Thymus (tissue), 11 donors: ENCODE data around the gene PPARD. TPM values are rescaled to one million over a fixed set of nuclear protein-coding genes. Genes with fewer than 3 reads are reported as not detected.
A peak's percentile ranks its signal among the peaks of the same experiment; 100 is the strongest.

Experiments used
- DNase-seq, 9 donors: peaks; one replicate each; pipeline ENCODE4 v3.0.0-alpha.2; 2013; ENCODE audit warnings: low spot score in 9 of 9, low read depth in 6 of 9, missing footprints in 1 of 9
- H3K27ac ChIP-seq, 2 donors: one replicate each; pipeline ENCODE4 v1.5.1; 2013; ENCODE audit warnings: control low read depth in 1 of 2, low read depth in 1 of 2, low read length in 1 of 2, mild to moderate bottlenecking in 1 of 2, moderate library complexity in 1 of 2
- H3K27me3 ChIP-seq, 2 donors: one replicate each; pipeline ENCODE4 v1.5.1; 2013; ENCODE audit warnings: low read length in 1 of 2; ENCODE audit not compliant: control insufficient read depth in 2 of 2, insufficient read depth in 1 of 2
- H3K36me3 ChIP-seq, 2 donors: one replicate each; pipeline ENCODE4 v1.5.1; 2013; ENCODE audit warnings: low read length in 1 of 2, mild to moderate bottlenecking in 1 of 2, moderate library complexity in 1 of 2; ENCODE audit not compliant: control insufficient read depth in 2 of 2, insufficient read depth in 2 of 2
- H3K4me1 ChIP-seq, 2 donors: one replicate each; pipeline ENCODE4 v1.5.1; 2013; ENCODE audit warnings: low read length in 2 of 2; ENCODE audit not compliant: control insufficient read depth in 2 of 2, insufficient read depth in 2 of 2
- H3K4me3 ChIP-seq, 2 donors: one replicate each; pipeline ENCODE4 v1.5.1; 2013; ENCODE audit warnings: low read length in 2 of 2, control low read depth in 1 of 2, mild to moderate bottlenecking in 1 of 2
- H3K9me3 ChIP-seq, 2 donors: one replicate each; pipeline ENCODE4 v1.5.1; 2013; ENCODE audit warnings: low read length in 1 of 2, mild to moderate bottlenecking in 1 of 2; ENCODE audit not compliant: control insufficient read depth in 2 of 2, insufficient read depth in 1 of 2
- WGBS: extraction: QIAGEN DNeasy Blood & Tissue Kit; methylation state at CpG from one replicate; pipeline ENCODE4 v1.1.7; 2013; 5-methylcytosine and 5-hydroxymethylcytosine counted together
- polyA plus RNA-seq: library from polyadenylated mRNA; stranded (reverse); fragments of 200-250 nt; gene quantifications from one replicate; pipeline ENCODE4 v1.2.3, GENCODE V29; 2013
- total RNA-seq: library from RNA; stranded (reverse); fragments of 120-200 nt; gene quantifications from one replicate; pipeline ENCODE4 v1.2.4, GENCODE V29; 2013
- donor health status: healthy.

PPARD gene
- total and polyA plus RNA-seq, 2 donors: 2.3 to 15.8 TPM

- peaks cover 19 to 30% of the 10 kb centered on the region in 2 donors for H3K4me1 ChIP-seq
- peak overlapping the region in 1 of 2 donors; percentile 57 for H3K27ac ChIP-seq
- H3K36me3 ChIP-seq: peaks cover 14 to 27% of the 10 kb centered on the region in 2 donors
- no peaks in the 10 kb centered on the region for H3K9me3 ChIP-seq
- H3K4me3 ChIP-seq: no peak overlapping the region
- no peaks in the 10 kb centered on the region for H3K27me3 ChIP-seq
- WGBS: 64% methylated on average over 5 of the region's 5 CpGs
- DNase-seq: peak in 8 of 9 donors; percentile 45 to 85 (median 56)
Measured at GRCh38 chr6:35419417-35419816, 77.1 kb downstream of the PPARD start.

GRCh38 chr6:35419961-35420360 is 77.6 kb downstream of the PPARD start:
- Histone ChIP-seq H3K9me3 (no peaks in the 10 kb centered on the region), H3K27me3 (no peaks in the 10 kb centered on the region), H3K4me3 (no peak overlapping the region), H3K4me1 (peaks cover 19 to 26% of the 10 kb centered on the region in 2 donors), H3K36me3 (peaks cover 18 to 29% of the 10 kb centered on the region in 2 donors), H3K27ac (peak overlapping the region in 1 of 2 donors; percentile 27)
- 98% methylated on average over 14 of the region's 14 CpGs for WGBS
- DNase-seq: no peak

- H3K27ac ChIP-seq: no peak overlapping the region
- peaks cover 0 to 2% of the 10 kb centered on the region in 2 donors for H3K4me1 ChIP-seq
- peaks cover 0 to 17% of the 10 kb centered on the region in 2 donors for H3K9me3 ChIP-seq
- WGBS: 94% methylated on average over 3 of the region's 3 CpGs
- no peak for DNase-seq
- H3K36me3 ChIP-seq: peaks cover 20 to 41% of the 10 kb centered on the region in 2 donors
- H3K4me3 ChIP-seq: no peak overlapping the region
- H3K27me3 ChIP-seq: no peaks in the 10 kb centered on the region
Measured at GRCh38 chr6:35425284-35425683, 82.9 kb downstream of the PPARD start.

GRCh38 chr6:35426074-35426473 is 83.7 kb downstream of the PPARD start:
- DNase-seq: no peak
- H3K4me1 ChIP-seq: peaks cover 0 to 2% of the 10 kb centered on the region in 2 donors
- peaks cover 0 to 17% of the 10 kb centered on the region in 2 donors for H3K9me3 ChIP-seq
- peaks cover 19 to 41% of the 10 kb centered on the region in 2 donors for H3K36me3 ChIP-seq
- 58% methylated on average over 8 of the region's 8 CpGs for WGBS
- H3K4me3 ChIP-seq: no peak overlapping the region
- H3K27me3 ChIP-seq: no peaks in the 10 kb centered on the region
- no peak overlapping the region for H3K27ac ChIP-seq

- Histone ChIP-seq H3K4me1 (no peaks in the 10 kb centered on the region), H3K27me3 (no peaks in the 10 kb centered on the region), H3K9me3 (peaks cover 0 to 17% of the 10 kb centered on the region in 2 donors), H3K4me3 (no peak overlapping the region), H3K36me3 (peaks cover 15 to 34% of the 10 kb centered on the region in 2 donors), H3K27ac (no peak overlapping the region)
- DNase-seq: no peak
- WGBS: 97% methylated on average over 5 of the region's 5 CpGs
Measured at GRCh38 chr6:35427435-35427834, 85.1 kb downstream of the PPARD start.

- WGBS: 85% methylated on average over 9 of the region's 9 CpGs
- peaks cover 12 to 34% of the 10 kb centered on the region in 2 donors for H3K36me3 ChIP-seq
Measured at GRCh38 chr6:35427851-35428321, 85.5 kb downstream of the PPARD start.

GRCh38 chr6:35428421-35429149 is 86.2 kb downstream of the PPARD start:
- Histone ChIP-seq H3K4me3 (no peak overlapping the region), H3K9me3 (peaks cover 0 to 17% of the 10 kb centered on the region in 2 donors), H3K27ac (no peak overlapping the region), H3K36me3 (peaks cover 12 to 34% of the 10 kb centered on the region in 2 donors), H3K4me1 (no peaks in the 10 kb centered on the region), H3K27me3 (no peaks in the 10 kb centered on the region)
- no peak for DNase-seq
- 95% methylated on average over 10 of the region's 10 CpGs for WGBS

More at GRCh38 chr6:35427851-35428321, 85.5 kb downstream of the PPARD start:
- peaks cover 0 to 17% of the 10 kb centered on the region in 2 donors for H3K9me3 ChIP-seq
- no peaks in the 10 kb centered on the region for H3K27me3 ChIP-seq
- DNase-seq: no peak
- no peaks in the 10 kb centered on the region for H3K4me1 ChIP-seq
- no peak overlapping the region for H3K27ac ChIP-seq
- no peak overlapping the region for H3K4me3 ChIP-seq

GRCh38 chr6:35429463-35429862 is 87.1 kb downstream of the PPARD start:
- peaks cover 0 to 17% of the 10 kb centered on the region in 2 donors for H3K9me3 ChIP-seq
- DNase-seq: no peak
- H3K4me1 ChIP-seq: no peaks in the 10 kb centered on the region
- no peaks in the 10 kb centered on the region for H3K27me3 ChIP-seq
- no peak overlapping the region for H3K4me3 ChIP-seq
- H3K36me3 ChIP-seq: peaks cover 11 to 28% of the 10 kb centered on the region in 2 donors
- WGBS: 96% methylated on average over 2 of the region's 2 CpGs
- H3K27ac ChIP-seq: no peak overlapping the region

- WGBS: 97% methylated on average over 4 of the region's 4 CpGs
- H3K9me3 ChIP-seq: peaks cover 0 to 17% of the 10 kb centered on the region in 2 donors
- H3K4me3 ChIP-seq: no peak overlapping the region
- no peaks in the 10 kb centered on the region for H3K27me3 ChIP-seq
- peaks cover 0 to 3% of the 10 kb centered on the region in 2 donors for H3K36me3 ChIP-seq
- no peaks in the 10 kb centered on the region for H3K4me1 ChIP-seq
- no peak for DNase-seq
- H3K27ac ChIP-seq: no peak overlapping the region
Measured at GRCh38 chr6:35432291-35432690, 89.9 kb downstream of the PPARD start.
